Activated CD8-positive, alpha-beta memory T cell treated with anti-CD3 and anti-CD28 coated beads, Interleukin-2, amount 50 U/mL, for 4 hours (primary cell): ENCODE data around the gene DNAJC18.

Source experiments
- DNase-seq: peaks from one replicate; pipeline ENCODE4 v3.0.0-alpha.2; 2020

DNAJC18 gene

DNA sequence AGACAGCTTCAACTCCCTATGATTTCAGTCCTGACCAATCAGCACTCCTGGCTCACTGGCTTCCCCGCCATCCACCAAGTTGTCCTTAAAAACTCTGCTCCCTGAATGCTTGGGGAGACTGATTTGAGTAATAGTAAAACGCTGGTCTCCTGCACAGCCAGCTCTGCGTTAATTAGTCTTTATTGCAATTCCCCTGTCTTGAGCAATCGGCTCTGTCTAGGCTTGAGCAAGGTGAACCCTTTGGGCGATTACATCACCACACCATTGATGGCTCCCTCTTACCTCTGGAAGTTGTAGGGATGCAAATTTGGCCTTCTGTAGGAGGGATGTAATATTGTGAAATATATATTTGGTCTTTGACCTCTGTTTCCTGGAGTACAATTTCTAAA lies 53.3 kb downstream of the DNAJC18 start:
- DNase-seq = no peak

GRCh38 chr5:139385061-139386049 lies 54.0 kb downstream of the DNAJC18 start:
- no peak for DNase-seq

DNA sequence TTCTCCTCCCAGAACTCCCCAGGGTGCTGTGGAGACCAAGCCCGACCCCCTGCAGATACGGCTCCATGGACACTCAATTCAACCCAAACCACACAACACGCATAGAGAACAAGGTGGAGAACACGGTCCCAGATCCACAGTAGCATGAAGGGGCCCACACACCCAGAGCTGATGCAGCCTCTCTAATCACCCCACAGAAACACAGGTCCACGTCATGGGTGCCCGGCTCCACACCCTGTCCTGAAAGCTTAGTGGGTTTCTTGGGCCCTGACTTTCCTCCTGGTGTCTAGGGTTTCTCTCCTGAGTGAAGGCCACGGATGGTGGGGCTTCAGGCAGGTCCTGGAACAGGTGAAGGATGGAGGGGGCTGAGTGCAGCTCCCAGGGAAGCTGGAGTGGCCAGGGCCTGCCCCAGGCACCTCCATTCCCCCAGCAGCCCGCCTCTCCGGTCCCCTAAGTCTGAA lies 54.7 kb downstream of the DNAJC18 start:
- no peak for DNase-seq

GRCh38 chr5:139383993-139384590 lies 55.2 kb downstream of the DNAJC18 start:
- no peak for DNase-seq

DNA sequence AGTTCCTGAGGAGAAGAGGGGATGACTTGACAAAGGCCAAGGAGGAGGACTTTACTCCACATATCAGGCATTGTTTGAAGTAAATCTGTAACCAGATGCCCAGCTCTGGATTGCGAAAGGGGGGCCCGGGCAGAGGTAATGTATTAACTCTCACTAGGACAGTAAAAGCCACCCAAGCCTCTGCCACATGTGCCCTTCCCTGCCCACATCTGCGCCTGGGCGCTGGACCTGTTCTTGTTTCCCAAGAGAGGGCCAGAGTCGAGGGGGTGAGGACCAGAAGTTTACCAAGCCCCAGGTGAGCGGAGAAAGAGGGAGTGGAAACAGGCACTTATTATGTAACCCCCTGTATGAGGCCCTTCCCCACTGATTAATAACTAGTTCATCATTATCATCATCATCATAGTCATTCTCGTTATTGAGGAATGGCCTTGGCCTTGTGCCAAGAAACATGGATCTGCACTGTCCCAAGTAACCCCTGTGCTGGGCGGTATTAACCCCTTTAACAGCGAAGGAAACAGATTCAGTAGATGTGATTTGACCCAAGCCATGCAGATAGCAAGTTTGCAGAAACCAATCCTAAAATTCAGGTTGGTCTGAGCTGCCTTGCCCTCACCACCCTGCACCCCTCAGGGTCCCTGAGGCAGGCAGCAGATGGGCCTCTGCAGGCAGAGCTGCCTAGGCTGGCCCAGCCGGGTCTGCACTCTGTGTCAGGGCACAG lies 55.9 kb downstream of the DNAJC18 start, which contains the start of gene SLC23A1:
Gene SLC23A1 (minus strand): TSS at position 23 of the 718 bp plus-strand sequence. CDS start 44 bp downstream, outside the sequence.
- no peak for DNase-seq

- no peak for DNase-seq
These were observed 56.5 kb downstream of the DNAJC18 start for GRCh38 chr5:139382807-139383206.

- DNase-seq = no peak
These were observed 57.2 kb downstream of the DNAJC18 start for GRCh38 chr5:139381837-139382761.

- no peak for DNase-seq
These were observed 59.5 kb downstream of the DNAJC18 start for GRCh38 chr5:139379626-139380449.

DNA sequence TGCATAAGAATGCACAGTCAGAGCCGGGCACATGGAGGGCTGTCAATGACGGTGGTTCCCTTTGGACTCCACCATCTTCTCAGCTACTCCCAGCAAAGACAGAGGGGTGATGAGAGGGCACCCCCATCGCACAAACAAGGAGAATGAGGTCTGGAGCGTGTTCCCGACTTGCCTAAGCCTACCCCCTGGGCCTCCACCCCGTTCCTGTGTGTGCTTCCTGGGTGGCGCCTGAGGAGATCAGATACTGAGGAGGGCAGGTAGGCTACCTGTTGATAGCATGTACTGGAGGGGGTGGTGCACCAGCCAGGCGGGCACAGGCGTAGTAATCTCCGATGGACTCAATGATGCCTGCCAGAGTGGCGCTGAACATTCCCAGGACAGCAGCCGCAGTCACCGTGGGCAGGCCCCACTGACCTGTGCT lies 60.4 kb downstream of the DNAJC18 start:
- no peak for DNase-seq

- DNase-seq = no peak
These were observed 61.1 kb downstream of the DNAJC18 start for GRCh38 chr5:139378101-139378825.

DNA sequence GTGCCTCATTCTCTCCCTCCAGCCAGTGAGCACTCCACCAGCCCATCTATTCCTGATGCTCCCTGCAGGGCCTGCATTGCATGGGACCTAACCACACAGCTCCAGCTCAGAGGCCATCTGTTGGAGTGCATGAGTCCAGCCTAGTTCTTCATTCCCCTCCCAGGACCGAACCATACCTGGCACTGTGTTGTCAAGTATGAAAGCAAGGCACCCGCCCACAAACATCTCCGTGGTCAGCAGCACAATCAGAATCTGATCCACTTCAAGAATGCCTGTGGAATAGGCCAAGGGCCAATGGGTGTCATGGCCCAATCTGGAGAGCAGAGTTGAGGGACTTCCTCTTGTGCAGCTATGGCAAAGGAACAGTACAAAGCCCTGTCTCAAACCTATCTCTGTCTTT lies 62.1 kb downstream of the DNAJC18 start:
- no peak for DNase-seq

DNA sequence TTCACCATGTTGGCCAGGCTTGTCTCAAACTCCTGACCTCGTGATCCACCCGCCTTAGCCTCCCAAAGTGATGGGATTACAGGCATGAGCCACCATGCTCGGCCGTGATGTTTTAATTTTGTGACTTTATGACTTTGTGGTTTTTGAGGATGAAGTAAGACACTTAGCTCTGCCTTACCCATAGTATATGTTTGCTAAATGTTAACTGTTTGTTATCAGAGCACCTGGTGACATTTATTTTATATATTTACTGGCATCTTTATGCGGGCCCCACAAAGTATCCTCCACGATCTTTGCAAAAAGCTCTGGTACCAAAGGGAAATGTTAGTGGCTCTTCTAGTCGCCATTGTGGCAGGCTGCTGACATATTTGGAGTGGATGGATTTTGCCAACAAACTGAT lies 63.0 kb downstream of the DNAJC18 start:
- no peak for DNase-seq

- DNase-seq = no peak
These were observed 64.4 kb downstream of the DNAJC18 start for GRCh38 chr5:139374909-139375308.

DNA sequence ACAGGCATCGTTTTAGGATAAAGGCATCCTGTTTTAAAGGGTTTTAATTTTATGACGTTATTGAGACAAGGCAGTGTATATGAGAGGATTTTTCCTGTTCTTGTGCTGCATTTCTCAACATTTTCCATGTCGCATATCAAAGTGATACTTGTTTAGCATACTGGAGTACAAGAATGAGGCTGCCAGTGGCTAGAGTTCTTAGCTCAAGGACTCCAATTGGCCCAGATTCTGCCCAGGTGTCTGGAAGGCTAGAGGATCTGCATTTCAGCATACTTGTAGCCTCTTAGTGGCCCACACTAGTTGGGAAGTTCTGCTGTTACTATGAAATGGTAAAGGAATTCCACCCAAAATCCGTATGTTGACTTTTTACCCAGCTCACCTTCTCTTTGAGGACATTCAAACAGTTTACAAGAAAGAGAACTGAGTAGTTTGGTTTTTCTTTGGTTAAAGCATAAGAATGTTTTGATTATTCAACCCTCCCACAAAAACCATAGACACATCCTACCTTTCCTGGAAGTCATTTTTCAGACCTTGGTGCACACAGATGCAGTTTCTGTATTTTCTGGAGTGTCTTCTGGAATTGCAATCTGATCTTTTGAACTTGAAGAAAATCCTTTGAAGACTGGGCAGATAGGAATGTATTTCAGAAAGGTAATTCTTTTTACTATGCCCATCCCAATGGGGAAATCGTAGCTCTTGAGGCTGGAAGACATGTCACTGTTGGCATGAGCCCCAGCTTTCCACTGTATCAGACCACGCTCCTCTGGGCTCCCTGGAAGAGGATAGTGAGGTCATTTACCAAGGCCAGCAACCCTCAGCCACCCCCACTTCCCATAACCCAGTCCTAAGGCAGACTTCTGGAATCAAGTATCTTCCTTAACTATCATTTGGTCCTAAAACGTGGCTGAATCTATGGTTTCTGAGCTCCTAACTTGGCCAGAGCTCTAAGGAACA lies 67.6 kb downstream of the DNAJC18 start:
- DNase-seq = no peak

GRCh38 chr5:139369181-139369580 lies 70.1 kb downstream of the DNAJC18 start:
- DNase-seq = no peak

- DNase-seq = no peak
These were observed 70.7 kb downstream of the DNAJC18 start for GRCh38 chr5:139368613-139369012.

- no peak for DNase-seq
These were observed 74.9 kb downstream of the DNAJC18 start for GRCh38 chr5:139364466-139364865.

- no peak for DNase-seq
These were observed 75.4 kb downstream of the DNAJC18 start for GRCh38 chr5:139363937-139364336.

DNA sequence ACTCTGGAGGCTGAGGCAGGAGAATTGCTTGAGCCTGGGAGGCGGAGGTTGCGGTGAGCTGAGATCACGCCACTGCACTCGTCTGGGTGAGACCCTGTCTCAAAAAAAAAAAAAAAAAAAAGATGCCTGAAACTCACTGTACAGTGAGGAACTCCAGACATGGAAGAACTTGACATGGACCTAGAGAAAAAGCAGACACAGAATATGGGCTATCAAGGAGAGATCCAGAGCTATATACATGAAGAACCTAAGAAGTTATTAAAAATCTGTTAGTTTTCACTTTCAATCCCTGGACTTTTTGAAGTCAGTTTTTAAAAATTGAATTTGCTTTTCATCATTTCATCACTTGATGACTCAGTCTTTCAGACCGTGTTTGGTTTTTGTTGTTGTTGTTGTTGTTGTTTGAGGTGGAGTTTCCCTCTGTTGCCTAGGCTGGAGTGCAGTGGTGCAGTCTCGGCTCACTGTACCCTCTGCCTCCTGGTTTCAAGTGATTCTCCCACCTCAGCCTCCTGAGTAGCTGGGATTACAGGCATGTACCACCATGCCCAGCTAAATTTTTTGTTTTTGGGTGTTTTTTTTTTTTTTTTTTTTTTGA lies 77.4 kb downstream of the DNAJC18 start:
- no peak for DNase-seq
